ENCODE results near the gene MYOCD.

MYOCD gene

GRCh38 chr17:12765548-12765947 is 99.9 kb downstream of the MYOCD start:
- no peak for DNase-seq (ENCODE audit: low spot score)

- no peak for DNase-seq (ENCODE audit: low spot score)
These were observed 102.6 kb downstream of the MYOCD start for GRCh38 chr17:12768255-12768654.

- no peak for DNase-seq (ENCODE audit: low spot score)
These were observed 104.3 kb downstream of the MYOCD start for GRCh38 chr17:12769981-12770380.

- no peak for DNase-seq (ENCODE audit: low spot score)
These were observed 107.5 kb downstream of the MYOCD start for GRCh38 chr17:12773153-12773552.

GRCh38 chr17:12789075-12789480 is 123.4 kb downstream of the MYOCD start:
- DNase-seq (ENCODE audit: low spot score), result no peak

GRCh38 chr17:12789481-12790248 is 124.0 kb downstream of the MYOCD start, which contains the start of gene ARHGAP44:
TSS of gene ARHGAP44 (plus strand) at chr17:12789498. CDS start at chr17:12789839, 341 bp downstream.
- DNase-seq (ENCODE audit: low spot score), result no peak

GRCh38 chr17:12790249-12791106 is 124.8 kb downstream of the MYOCD start:
- no peak for DNase-seq (ENCODE audit: low spot score)

GRCh38 chr17:12794919-12795532 is 129.3 kb downstream of the MYOCD start:
- DNase-seq (ENCODE audit: low spot score), result no peak

- DNase-seq (ENCODE audit: low spot score), result no peak
These were observed 135.2 kb downstream of the MYOCD start for GRCh38 chr17:12800855-12801365.

GRCh38 chr17:12806630-12807029 is 140.9 kb downstream of the MYOCD start:
- DNase-seq (ENCODE audit: low spot score), result no peak

GRCh38 chr17:12808723-12809122 is 143.0 kb downstream of the MYOCD start:
- DNase-seq (ENCODE audit: low spot score), result no peak

GRCh38 chr17:12812877-12813276 is 147.2 kb downstream of the MYOCD start:
- no peak for DNase-seq (ENCODE audit: low spot score)

- no peak for DNase-seq (ENCODE audit: low spot score)
These were observed 148.0 kb downstream of the MYOCD start for GRCh38 chr17:12813664-12814063.

- DNase-seq (ENCODE audit: low spot score), result no peak
These were observed 149.0 kb downstream of the MYOCD start for GRCh38 chr17:12814718-12815117.

- DNase-seq (ENCODE audit: low spot score), result no peak
These were observed 150.0 kb downstream of the MYOCD start for GRCh38 chr17:12815642-12816141.
